HG02884 (cell line): ENCODE data around the gene CTSH.
"Not testable (repeated sequence)": the region's sequence is repeated elsewhere in the genome, so short reads cannot be mapped to it uniquely, and the experiment has no call there.

Experiments used
- ATAC-seq: cut with Tn5 transposase; IDR thresholded peaks from one replicate; pipeline ENCODE4 v1.9.1; 2021; ENCODE audit warnings: mild to moderate bottlenecking, moderate library complexity; ENCODE audit not compliant: unreplicated experiment

Gene CTSH

DNA sequence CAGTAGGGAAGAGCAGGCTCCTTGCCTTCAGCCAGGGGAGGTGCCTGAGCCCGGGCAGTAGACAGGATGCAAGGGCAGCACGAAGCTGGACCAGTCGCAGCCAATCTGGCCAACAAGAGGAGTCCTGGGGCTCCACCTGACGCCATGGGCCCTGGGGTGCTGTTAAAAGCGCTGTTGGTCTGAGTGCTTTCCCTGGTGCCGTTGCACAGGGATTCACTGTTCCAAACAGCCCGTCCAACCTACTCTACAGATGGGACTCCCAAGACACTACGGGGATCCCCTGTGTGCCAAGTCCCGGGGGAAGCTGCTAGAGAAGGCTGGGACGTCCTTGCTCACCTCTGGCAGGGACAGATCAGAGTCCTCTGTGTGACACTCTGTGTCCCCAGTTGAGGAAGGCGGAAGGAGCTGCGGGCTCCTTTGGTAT is 632 bp downstream of the CTSH start:
- ATAC-seq, result no peak

DNA sequence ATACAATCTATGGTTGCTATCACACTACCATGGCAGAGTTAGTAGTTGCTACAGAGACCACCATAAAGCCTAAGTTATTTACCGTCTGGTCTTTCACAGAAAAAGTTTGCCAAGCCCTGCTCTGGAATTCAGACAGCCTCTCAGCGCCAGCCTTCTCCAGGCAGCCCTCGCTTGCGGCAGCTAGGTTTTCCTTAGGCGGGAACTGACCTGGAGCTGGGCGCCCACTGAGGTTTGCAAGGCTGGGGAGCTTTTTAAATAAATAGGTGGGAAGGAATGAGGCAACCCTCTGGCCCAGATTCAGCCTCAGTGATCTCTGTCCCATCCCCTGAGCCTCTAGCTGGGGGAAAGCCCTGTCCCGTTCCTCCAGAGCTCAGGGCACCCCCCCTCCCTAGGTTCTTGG is 1.2 kb downstream of the CTSH start:
- ATAC-seq, result no peak

DNA sequence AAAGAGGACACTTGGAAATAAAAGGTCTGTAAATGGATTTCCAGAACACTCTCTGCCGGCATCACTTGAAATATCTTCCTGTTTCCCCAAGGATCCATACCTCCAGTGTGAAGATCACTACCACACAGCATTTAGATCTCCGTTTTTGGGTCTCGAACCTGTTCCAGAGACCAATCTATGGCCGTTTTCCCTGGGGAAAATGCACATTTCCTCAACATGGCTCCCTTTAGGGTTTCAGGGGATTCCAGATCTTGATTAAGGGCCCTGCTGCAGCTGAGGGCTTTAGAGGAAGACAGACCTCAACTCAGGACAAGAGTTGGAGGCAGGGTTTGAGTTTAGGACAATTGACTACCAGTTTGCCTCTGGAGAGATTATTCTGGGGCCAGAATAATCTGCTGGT is 2.1 kb downstream of the CTSH start:
- ATAC-seq, result no peak

DNA sequence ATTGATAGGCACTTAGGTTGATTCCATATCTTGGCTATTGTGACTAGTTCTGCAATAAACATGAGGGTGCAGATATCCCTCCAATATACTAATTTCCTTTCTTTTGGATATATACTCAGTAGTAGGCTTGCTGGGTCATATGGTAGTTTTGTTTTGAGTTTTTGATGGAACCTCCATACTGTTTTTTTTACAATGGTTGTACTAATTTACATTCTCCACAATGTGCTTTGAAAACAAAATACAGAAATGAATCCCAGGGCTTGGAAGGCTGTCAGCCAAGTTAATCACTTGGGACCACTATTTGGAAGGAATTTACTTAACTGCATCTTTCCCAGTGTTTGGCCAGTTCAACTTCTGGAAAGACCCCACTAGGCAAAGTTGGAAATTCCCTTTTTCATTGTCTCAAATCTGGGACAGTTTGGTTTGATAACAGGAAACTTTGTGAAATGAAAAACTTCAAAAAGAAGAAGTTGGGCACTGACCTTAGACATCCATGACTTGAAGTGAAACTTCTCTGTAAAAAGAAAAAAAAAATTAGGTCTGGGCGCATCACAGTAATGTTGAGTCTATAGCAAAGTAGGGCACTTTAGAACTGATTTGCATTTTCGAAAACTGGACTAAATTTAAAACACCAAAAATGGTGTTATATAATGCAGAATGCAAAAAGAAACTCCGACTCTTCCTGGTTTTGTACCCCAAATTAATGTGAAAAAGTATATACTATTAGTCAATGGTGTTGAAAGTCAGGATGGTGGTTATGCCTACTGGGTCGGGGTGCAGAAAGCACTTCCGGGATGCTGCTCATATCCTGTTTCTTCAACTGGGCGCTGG is 6.0 kb downstream of the CTSH start:
- ATAC-seq, result peak; percentile 68

DNA sequence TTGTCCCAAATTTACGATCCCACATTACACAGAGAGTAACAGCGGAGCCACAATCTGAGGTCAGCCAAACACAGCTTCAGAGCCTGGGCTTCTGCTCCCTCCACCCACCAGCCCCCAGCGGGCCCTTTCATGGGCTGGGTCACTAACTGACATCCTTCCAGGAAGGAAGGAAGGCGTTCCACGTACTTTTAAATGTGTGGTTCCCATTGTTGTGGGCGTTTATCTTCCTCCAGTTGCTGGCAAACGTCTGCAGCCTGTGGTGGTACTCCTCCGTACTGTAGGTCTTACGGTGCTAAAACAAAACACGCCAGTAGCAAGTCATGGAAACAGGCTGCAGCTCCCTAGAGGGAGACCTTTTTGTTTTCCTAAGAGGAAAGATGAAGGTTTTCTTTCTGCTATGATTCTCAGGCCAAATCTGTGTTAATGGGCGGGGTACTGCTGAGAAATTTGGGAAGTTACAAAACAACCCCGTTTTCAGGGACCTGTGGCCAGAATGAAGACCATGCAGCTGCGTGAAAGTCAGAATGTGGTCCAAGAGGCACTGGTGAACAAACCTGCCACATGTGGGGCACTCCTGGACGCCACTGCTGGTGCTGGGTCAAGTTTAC is 7.6 kb downstream of the CTSH start:
- ATAC-seq, result no peak

DNA sequence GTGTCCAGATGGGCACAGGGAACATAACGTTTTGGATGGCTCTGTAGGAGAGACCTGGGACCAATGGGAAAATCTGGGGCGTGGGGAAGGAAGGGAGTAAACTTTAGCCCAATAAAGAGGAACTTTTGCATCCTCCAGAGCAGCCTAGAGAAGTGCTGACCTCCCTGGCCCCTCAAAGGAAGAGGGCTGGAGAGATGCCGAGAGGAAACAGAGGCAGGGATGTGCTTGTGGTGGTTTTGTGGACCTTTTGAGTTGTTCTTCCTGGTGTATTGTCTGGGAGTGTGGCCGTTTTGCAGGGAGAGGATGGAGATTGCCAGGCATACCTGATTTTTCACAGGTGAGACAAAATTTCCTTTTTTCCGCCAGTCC is 10.2 kb downstream of the CTSH start:
- ATAC-seq, result no peak

DNA sequence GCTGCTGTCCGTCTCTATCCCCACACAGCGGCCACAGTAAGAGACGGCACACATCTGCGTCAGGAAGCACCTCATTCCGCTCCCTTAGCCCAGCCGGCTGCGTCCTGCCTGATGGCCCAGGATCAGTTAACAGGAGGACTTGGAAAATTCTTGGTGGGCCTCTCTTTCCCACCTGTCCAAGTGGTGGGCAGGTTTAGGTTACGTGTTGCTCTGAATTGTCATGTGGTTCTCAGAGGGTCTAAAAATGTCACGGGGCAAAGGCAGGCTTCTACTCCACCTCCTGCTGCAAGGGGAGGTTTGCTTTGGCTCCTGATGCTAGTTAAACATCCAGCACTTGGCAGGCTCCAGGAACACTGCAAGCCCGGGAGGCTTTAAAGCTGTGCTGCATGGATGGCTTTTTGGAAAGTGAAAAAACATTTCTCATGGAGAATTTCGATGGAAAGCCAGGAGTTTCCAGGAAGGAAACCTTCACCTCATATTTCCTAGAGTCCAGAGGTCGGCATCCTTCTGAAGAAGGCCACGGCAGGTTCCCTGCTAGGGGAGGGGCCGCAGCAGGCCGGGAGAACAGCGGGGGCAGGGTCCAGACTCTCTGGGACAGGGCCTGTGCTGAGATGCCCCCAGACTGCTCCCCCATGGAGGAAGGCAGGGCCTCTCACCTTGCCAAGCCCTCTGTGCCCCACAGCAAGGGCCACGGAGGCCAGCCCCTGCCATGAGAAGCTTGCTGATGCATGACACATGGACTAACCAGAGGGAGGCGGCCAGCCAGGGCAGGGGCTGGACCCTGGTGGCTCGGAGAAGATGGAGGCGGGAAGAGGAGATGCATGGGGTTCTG is 10.8 kb downstream of the CTSH start:
- no peak for ATAC-seq

DNA sequence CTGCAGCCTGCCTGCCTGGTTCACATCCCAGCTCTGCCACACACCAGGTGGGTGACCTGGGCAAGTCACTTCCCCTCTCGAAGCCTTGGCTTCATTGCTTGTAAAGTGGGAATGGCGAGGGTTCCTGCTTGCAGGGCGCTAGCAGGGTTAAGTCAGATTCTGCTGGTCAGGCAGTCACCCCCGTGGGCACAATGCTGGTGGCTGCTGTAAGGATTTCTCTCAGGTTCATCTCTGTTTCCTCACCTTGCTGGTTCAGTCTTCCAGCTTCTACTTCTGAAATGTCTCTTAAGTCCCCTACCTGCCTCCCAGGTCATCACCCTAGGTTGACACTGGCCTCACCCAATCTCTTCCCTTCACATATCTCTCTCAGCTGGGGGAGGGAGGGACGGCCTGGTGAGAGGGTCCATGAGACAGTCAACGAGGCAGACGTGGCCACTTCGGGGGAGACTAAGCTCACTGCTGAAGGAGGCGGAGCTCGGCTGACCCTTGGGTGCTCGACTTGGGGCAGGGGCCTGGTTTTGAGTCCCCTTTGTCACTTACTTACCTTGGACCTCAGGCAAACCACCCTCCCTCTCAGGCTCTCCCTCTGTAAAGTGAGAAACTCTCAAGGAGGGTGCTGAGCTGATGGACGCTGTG is 11.5 kb downstream of the CTSH start:
- no peak for ATAC-seq

DNA sequence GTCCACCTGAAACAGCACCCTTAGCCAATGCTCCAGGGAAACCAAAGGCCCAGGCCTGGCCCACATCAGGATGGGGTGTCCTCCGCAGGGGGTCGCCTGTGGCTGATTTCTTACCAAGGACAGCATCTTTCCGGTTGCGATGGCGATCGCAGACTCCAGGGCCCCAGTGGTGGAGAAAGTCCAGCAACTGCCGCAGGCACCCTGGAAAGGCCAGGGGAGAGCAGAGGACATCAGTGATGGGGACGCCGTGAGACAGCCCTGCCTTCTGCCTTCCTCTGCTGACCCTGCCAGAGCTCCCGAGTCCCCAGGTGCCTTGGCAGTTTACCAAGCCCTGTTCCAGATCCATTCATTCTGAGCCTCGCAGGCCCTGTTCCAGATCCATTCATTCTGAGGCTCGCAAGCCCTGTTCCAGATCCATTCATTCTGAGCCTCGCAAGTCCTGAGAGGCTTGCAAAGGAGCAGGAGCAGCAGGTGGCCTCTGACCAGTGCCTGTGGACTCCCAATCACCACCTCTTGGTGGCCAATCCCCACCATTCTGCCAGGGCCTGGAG is 12.5 kb downstream of the CTSH start:
- no peak for ATAC-seq

DNA sequence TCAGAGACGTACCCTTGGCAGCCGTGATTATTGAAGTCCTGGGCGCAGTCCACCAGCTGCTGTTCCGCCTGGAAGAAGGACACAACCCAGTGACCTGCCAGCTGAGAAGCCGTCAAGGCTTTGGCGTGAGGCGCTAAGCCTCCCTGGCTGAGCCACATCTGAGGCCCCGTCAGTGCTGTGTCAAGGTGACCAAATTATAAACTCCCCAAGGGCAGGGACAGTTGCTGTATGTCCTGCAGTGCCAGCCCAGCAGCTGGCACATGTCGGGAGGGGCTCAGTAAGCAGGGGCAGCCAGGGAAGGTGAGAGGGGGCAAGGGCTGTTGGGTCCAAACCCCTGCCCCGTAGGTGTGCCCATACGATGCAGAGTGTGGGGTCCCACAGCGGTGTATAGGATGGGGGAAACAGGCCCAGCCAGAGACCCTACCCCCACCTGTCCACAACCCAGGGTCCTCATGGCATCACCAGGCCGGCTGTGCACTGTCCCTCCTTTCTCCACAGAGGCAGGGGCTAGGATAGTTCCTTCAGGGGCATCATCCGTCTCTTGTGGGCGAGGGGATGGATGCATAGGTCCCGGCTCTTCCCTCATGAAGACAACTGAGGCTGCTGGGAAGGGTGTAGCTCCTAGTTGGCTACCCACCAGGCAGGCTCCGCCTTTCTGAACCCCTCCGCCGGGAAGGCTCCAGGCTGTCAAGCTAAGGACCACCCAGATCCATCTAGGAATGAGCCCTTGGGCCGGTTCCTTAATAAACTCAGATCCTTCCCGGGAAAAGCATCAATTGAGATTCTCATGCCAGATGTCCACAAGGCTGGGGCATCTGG is 13.2 kb downstream of the CTSH start:
- no peak for ATAC-seq

DNA sequence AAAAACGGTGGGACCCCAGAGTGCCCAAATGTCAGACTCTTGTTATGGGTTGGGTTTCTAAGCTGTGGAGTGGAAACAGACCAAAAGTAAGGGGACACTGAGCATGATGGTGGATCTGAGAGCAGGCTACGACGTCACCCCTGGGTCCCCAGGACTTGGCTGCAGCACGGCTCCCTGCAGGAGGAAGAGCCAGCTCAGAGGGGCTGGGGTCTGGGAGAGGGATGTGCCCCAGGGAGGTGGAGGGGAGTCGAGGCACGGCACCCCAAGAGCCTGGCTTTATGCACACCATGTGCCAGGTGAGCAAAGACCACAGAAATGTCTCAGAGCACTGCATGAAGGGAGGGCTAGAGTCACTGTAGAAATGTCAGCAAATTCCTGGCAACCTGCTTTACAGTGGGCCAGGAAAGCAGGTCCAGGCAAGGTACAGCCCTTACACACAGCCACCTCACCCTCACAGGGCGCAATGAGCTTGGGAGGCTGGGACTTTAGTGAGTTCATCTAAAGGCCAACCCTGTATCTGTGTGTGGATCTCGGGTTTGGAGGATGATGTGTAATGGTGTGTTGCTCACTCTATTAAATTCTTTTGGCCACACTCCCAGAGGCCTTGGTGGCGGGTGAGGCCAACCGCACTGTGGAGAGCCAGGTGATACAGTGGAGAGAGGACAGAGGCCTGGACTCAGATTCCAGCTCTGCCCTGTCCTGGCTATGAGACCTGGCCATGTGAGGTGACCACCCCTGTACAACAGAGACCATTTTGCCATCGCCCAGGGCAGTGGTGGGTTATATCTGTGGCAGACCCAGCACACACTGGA is 14.1 kb downstream of the CTSH start:
- no peak for ATAC-seq

DNA sequence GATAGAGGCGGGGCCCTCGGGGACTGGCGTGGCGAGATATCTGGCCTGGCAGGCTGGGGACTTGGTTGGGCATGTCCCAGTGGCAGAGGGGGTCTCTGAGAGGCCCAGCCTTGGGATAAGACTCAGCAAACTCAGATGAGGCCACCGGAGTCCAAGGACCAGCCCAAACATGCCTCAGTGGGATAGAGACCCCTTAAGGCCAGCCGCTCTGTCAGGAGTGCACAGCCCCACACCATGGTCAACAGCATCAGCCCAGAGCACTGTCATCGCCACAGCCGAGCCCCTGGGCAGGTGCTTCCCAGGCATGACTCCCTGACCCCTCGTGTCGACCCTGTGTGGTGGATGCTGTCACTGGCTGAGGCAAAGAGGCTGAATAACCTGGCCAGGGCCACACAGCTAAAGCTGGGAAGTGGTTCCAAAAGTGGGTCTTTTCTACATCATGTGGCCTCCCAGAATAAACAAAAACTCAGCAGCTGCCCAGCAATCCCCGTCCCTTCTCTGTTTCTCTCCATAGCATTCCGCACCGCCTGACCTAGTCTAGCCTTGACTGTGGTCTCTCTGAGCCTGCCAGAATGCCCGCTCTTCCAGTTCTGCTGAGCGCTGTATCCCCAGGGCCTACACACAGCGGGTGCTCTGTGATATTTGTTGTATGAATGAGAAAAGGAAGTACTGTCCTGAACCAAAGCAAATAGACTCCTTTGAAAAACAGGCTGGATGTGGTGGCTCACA is 15.1 kb downstream of the CTSH start:
- no peak for ATAC-seq

DNA sequence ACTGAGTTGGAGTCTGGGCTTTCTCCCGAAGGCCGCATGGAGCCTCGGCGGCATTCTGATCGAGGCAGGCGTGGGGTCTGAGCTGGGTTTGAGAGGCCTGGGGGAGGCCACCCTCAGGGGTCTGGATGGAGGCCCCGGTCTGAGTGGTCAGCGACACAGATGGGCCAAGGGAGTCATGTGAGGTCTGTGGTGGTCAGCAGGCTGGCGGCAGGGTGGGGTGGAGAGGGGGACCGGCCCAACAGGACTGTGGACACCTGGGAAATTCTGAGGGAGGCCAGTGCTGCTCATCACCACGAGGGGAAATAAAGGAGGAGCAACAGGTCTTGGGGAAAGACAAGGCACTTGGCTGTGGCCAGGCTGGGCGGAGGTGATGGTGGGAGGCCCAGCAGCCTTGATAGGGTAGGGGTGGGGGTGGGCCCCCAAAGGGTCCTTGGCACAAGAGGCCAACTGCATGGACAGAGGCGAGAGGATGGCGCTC is 16.2 kb downstream of the CTSH start:
- no peak for ATAC-seq

DNA sequence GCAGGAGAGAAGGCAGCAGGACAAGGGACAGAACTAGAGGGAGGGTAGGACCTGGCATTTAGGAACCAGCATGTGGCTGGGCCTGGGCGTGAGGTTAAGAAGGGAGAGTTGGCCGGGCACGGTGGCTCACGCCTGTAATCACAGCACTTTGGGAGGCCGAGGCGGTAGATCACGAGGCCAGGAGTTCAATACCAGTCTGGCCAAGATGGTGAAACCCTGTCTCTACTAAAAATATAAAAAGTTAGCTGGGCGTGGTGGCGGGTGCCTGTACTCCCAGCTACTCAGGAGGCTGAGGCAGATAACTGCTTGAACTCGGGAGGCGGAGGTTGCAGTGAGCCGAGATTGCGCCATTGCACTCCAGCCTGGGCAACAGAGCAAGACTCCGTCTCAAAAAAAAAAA is 16.7 kb downstream of the CTSH start:
- not testable (repeated sequence) for ATAC-seq

DNA sequence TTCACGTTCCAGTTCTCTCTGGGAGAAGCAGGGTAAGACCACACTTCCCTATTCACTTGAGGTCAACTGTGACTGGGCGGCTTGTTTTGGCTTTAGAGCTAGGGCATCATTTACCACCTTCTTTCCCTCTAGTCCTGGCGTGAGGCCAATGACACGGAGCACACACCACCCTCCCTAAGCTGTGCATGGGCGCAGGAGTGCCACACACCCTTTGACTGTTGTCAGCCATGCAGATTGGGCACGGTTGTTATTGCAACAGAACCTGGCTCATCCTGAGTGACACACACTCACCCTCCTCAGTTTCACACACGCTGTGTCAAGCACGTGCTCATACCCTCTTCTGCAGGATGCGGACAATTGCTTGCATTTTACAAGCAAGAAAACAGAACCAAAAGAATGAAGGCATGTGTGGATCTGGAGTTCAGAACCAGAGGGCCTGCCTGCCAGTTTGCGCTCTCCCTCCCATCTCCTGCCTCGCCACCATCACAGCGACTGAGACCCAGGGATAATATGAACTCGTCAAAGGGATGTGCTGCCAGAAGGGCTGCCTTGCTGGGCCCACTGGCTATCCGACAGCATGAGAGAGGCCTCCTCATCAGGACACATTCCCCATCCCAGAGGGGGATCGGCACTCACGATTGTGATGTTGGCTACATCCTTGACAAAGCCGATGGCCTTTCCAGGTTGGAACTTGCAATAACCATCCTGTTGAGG is 17.6 kb downstream of the CTSH start:
- ATAC-seq, result no peak

DNA sequence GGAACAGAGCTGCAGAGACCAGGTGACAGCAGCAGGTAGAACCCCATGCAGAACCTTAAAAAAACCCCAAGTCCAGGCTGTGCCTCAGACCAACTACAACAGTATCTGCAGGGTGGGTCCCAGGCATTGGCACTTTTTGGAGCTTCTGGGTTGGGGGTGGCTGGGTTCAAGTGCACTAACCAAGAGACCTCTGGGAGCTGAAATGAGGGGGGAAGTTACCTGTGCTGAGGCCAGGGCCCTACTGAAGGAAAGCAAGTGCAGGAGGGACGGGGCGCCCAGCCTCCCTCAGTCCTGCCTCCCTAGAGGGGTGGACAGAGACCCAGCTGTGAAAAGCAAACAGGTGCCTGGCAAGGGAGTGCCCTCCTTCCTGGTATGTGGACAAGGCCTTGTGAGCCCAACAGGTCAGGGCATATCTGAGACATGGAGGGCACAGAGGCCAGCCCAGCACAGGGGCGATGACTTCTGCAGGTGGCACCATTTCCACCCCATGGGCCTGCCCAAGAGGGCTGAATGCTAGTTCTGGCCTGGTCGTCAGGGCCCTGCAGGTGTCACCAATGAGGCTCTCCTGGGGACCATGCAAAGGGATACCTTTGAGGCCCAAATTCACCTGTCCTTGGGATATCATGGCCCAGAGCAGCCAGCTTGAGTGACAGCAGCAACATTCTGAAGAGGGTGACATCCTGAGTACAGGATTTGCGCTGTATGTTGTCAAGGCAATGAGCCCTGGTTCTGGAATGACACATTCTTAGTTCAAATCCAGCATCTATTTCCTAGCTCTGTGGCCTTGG is 18.7 kb downstream of the CTSH start:
- ATAC-seq, result no peak

DNA sequence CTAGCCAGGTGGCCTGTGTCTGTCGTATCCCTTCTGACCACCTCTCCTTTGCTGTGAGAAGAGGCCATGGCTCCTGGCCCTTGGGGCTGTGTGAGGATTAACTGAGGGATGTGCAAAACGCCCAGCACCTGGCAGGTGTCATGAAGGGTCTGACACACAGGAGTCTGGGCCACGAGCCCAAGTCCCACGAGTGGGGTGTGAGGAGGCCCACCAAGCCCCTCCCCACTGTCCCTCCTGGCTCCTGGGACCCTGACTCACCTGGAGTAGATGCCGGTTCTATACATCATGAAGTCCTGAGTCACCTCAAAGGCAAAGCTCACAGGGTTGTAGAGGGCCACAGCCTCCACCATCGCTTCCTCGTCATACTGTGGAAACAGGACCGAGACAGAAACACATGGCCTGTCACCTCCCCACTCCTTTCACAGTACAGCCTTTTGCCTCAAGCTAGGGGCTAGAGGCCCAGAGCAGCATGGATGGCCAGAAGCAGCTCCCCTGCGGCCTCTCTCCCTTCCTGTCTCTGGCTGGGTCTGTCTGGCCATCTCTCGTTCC is 19.7 kb downstream of the CTSH start:
- ATAC-seq, result no peak
